Stimulated activated naive CD8-positive, alpha-beta T cell treated with anti-CD3 and anti-CD28 coated beads, Interleukin-15, Interleukin-2, amounts not matched to agents 100 ng/mL and 50 ng/mL, for 24 hours (primary cell): ENCODE data around the gene TNK1.
A peak's percentile ranks its signal among the peaks of the same experiment; 100 is the strongest.
"Not testable (repeated sequence)": the region's sequence is repeated elsewhere in the genome, so short reads cannot be mapped to it uniquely, and the experiment has no call there.

Source experiments
- H3K27ac Mint-ChIP-seq: one replicate; pipeline ENCODE4 v1.8.0; 2021; ENCODE audit warnings: mild to moderate bottlenecking, mixed read lengths
- H3K27me3 Mint-ChIP-seq: one replicate; pipeline ENCODE4 v1.8.0; 2021; ENCODE audit warnings: mixed read lengths
- H3K36me3 Mint-ChIP-seq: one replicate; pipeline ENCODE4 v1.8.0; 2021; ENCODE audit warnings: low read depth, mixed read lengths
- H3K4me1 Mint-ChIP-seq: one replicate; pipeline ENCODE4 v1.8.0; 2021; ENCODE audit warnings: low read depth, mixed read lengths
- H3K4me3 Mint-ChIP-seq: one replicate; pipeline ENCODE4 v1.8.0; 2021; ENCODE audit warnings: mild to moderate bottlenecking, mixed read lengths
- H3K9me3 Mint-ChIP-seq: one replicate; pipeline ENCODE4 v1.8.0; 2021; ENCODE audit warnings: mixed read lengths

The TNK1 gene

GRCh38 chr17:7380855-7381683 lies at the start of gene TNK1:
Gene TNK1, plus strand, starts transcription at chr17:7381089. Its CDS starts 1,838 bp downstream, at chr17:7382927.
- Mint-ChIP-seq H3K27ac (no peak within 1 kb of the TSS), H3K4me1 (no peaks in the 10 kb centered on the region), H3K27me3 (peaks cover 46% of the 10 kb centered on the region), H3K4me3 (no peak within 1 kb of the TSS), H3K36me3 (no peaks in the 10 kb centered on the region), H3K9me3 (peaks cover 5% of the 10 kb centered on the region)

- Mint-ChIP-seq H3K4me1 (peaks cover 57% of the 10 kb centered on the region), H3K9me3 (no peaks in the 10 kb centered on the region), H3K27me3 (no peaks in the 10 kb centered on the region), H3K4me3 (no peak overlapping the region), H3K27ac (peak overlapping the region; percentile 73), H3K36me3 (peaks cover 2% of the 10 kb centered on the region)
These were observed 48.8 kb upstream of the TNK1 start for GRCh38 chr17:7332111-7332510.

GRCh38 chr17:7332600-7333069 lies 48.3 kb upstream of the TNK1 start:
- Mint-ChIP-seq H3K27ac (peak overlapping the region; percentile 73), H3K4me1 (peaks cover 59% of the 10 kb centered on the region), H3K4me3 (peak overlapping the region; percentile 35)
- H3K9me3 Mint-ChIP-seq, H3K27me3 Mint-ChIP-seq, H3K36me3 Mint-ChIP-seq: not testable (repeated sequence)

GRCh38 chr17:7334938-7335538 lies 45.9 kb upstream of the TNK1 start:
- Mint-ChIP-seq H3K4me1 (peaks cover 58% of the 10 kb centered on the region), H3K4me3 (peak overlapping the region; percentile 93), H3K36me3 (peaks cover 18% of the 10 kb centered on the region), H3K27ac (peak overlapping the region; percentile 94), H3K9me3 (no peaks in the 10 kb centered on the region), H3K27me3 (no peaks in the 10 kb centered on the region)

DNA sequence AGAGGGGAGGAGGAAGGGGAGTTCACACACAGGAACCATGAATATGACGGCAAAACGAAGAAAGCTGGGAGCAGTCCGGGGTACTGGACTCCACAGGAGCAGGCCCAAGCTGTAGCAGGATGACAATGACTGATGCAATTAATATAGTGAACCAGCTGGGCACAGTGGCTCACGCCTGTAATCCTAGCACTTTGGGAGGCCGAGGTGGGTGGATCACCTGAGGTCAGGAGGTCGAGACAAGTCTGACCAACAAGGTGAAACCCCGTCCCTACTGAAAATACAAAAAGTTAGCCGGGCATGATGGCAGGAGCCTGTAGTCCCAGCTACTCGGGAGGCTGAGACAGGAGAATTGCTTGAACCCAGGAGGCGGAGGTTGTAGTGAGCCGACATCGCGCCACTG lies 45.1 kb upstream of the TNK1 start:
- H3K27ac Mint-ChIP-seq = peak overlapping the region; percentile 94
- H3K9me3 Mint-ChIP-seq, H3K27me3 Mint-ChIP-seq: not testable (repeated sequence)
- peak overlapping the region; percentile 93 for H3K4me3 Mint-ChIP-seq
- H3K4me1 Mint-ChIP-seq = peaks cover 58% of the 10 kb centered on the region
- H3K36me3 Mint-ChIP-seq = peaks cover 23% of the 10 kb centered on the region

GRCh38 chr17:7336240-7337175 lies 44.4 kb upstream of the TNK1 start, which contains the start of gene ACAP1:
Gene ACAP1, plus strand, starts transcription at chr17:7336529. Its CDS starts 206 bp downstream, at chr17:7336735.
- H3K4me1 Mint-ChIP-seq = peaks cover 55% of the 10 kb centered on the region
- peaks cover 26% of the 10 kb centered on the region for H3K36me3 Mint-ChIP-seq
- no peaks in the 10 kb centered on the region for H3K9me3 Mint-ChIP-seq
- H3K27me3 Mint-ChIP-seq = no peaks in the 10 kb centered on the region
- H3K4me3 Mint-ChIP-seq = peak within 1 kb of the TSS; percentile 93
- peak within 1 kb of the TSS; percentile 94 for H3K27ac Mint-ChIP-seq

DNA sequence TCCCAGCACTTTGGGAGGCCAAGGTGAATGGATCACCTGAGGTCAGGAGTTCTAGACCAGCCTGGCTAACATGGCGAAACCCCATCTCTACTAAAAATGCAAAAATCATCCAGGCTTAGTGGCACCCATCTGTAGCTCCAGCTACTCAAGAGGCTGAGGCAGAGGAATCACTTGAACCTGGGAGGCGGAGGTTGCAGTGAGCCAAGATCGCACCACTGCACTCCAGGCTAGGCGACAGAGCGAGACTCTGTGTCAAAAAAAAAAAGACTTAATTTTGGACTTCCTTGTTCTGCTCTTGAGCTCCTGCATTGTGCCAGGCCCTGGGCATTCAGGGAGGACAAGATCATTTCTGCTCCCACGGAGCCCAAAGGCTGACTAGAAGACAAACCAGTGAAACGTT lies 43.3 kb upstream of the TNK1 start:
- H3K9me3 Mint-ChIP-seq, H3K27me3 Mint-ChIP-seq: not testable (repeated sequence)
- H3K36me3 Mint-ChIP-seq = peaks cover 35% of the 10 kb centered on the region
- H3K4me1 Mint-ChIP-seq = peaks cover 50% of the 10 kb centered on the region
- peak overlapping the region; percentile 93 for H3K4me3 Mint-ChIP-seq
- H3K27ac Mint-ChIP-seq = peak overlapping the region; percentile 88

DNA sequence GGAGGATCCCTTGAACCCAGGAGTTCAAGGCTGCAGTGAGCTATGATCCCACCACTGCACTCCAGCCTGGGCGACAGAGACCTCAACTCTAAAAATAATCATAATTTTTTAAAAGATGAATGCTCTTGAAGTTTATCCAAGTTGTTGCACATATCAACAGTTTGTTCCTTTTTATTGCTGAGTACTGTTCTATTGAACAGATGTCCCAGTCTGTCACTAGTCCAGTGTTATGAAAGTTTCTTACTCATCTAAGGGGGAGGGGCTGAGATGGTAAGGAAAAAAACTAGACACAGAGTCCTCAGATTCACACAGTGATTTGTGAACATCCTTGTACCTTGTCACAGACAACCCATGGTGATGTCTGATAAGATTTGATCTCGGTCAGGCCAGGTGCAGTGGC lies 40.7 kb upstream of the TNK1 start:
- no peak overlapping the region for H3K4me3 Mint-ChIP-seq
- peaks cover 40% of the 10 kb centered on the region for H3K36me3 Mint-ChIP-seq
- H3K4me1 Mint-ChIP-seq = peaks cover 42% of the 10 kb centered on the region
- H3K27ac Mint-ChIP-seq = peak overlapping the region; percentile 8
- no peaks in the 10 kb centered on the region for H3K9me3 Mint-ChIP-seq
- H3K27me3 Mint-ChIP-seq = no peaks in the 10 kb centered on the region

- peaks cover 31% of the 10 kb centered on the region for H3K4me1 Mint-ChIP-seq
- H3K9me3 Mint-ChIP-seq = no peaks in the 10 kb centered on the region
- no peak overlapping the region for H3K4me3 Mint-ChIP-seq
- no peak overlapping the region for H3K27ac Mint-ChIP-seq
- H3K36me3 Mint-ChIP-seq = peaks cover 49% of the 10 kb centered on the region
- no peaks in the 10 kb centered on the region for H3K27me3 Mint-ChIP-seq
These were observed 39.0 kb upstream of the TNK1 start for GRCh38 chr17:7341842-7342241.

DNA sequence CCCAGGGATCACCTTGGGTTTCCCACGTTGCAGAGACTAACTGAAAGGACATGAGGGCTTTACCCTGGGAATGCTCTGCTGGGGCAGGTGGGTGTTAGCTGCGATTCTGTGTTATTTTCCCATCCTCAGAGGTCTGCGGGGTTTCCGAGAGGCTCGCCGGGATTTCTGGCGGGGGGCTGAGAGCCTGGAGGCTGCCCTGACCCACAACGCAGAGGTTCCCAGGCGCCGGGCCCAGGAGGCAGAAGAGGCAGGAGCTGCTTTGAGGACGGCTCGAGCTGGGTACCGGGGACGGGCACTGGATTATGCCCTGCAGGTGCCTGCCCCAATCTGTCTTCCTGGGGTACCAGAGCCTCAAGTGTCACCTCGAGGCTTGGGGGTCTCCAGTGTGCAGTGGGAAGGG lies 37.6 kb upstream of the TNK1 start:
- Mint-ChIP-seq H3K27ac (peak overlapping the region; percentile 17), H3K4me1 (peaks cover 19% of the 10 kb centered on the region), H3K27me3 (no peaks in the 10 kb centered on the region), H3K36me3 (peaks cover 45% of the 10 kb centered on the region), H3K9me3 (no peaks in the 10 kb centered on the region), H3K4me3 (no peak overlapping the region)

- peaks cover 21% of the 10 kb centered on the region for H3K4me1 Mint-ChIP-seq
These were observed 33.9 kb upstream of the TNK1 start for GRCh38 chr17:7346761-7347614.

DNA sequence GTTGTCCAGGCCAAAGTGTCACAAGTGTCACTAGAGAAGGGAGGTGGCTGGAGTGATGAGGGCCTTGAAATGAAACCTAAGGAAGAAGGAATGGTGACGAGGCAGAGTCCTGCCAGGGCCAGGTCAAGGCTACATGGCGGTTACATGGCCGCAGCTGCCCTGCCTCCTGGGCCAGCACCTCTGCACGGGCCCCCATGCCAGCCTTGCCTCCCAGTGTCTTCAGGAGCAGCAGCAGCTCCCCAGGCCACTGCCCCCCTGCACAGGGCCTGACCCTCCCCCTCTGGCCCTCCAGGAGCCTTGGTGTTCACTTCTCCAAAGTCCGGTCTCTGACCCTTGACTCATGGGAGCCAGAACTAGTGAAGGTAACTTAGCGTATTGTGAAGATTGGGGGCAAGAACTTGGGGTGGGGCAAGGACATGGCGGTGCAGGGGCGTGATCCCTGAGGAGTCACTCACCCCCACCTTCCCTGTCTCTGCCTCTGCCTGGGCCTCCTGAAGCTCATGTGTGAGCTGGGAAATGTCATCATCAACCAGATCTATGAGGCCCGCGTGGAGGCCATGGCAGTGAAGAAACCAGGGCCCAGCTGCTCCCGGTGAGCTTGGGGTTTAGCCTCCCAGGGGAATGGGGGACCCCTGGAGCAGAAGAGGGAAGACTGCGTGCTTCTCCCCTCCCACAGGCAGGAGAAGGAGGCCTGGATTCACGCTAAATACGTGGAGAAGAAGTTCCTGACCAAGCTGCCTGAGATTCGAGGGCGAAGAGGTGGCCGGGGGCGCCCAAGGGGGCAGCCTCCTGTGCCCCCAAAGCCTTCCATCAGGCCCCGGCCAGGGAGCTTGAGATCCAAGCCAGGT lies 33.0 kb upstream of the TNK1 start:
- Mint-ChIP-seq H3K9me3 (no peaks in the 10 kb centered on the region), H3K27ac (peak overlapping the region; percentile 31), H3K36me3 (peaks cover 35% of the 10 kb centered on the region), H3K4me3 (no peak overlapping the region), H3K4me1 (peaks cover 27% of the 10 kb centered on the region), H3K27me3 (no peaks in the 10 kb centered on the region)

More at GRCh38 chr17:7346761-7347614, 33.9 kb upstream of the TNK1 start:
- peaks cover 40% of the 10 kb centered on the region for H3K36me3 Mint-ChIP-seq
- H3K27ac Mint-ChIP-seq = no peak overlapping the region
- H3K9me3 Mint-ChIP-seq = no peaks in the 10 kb centered on the region
- H3K27me3 Mint-ChIP-seq = no peaks in the 10 kb centered on the region
- H3K4me3 Mint-ChIP-seq = no peak overlapping the region

GRCh38 chr17:7348478-7349242 lies 32.2 kb upstream of the TNK1 start:
- Mint-ChIP-seq H3K36me3 (peaks cover 35% of the 10 kb centered on the region), H3K4me1 (peaks cover 28% of the 10 kb centered on the region), H3K27ac (peak overlapping the region; percentile 42)

More at GRCh38 chr17:7348478-7349242, 32.2 kb upstream of the TNK1 start:
- H3K4me3 Mint-ChIP-seq = no peak overlapping the region
- H3K9me3 Mint-ChIP-seq = no peaks in the 10 kb centered on the region
- no peaks in the 10 kb centered on the region for H3K27me3 Mint-ChIP-seq
